Activated CD4-positive, alpha-beta T cell treated with anti-CD3 and anti-CD28 coated beads, Interleukin-10, Interleukin-2, amounts not matched to agents 100 ng/mL and 50 ng/mL, durations not matched to agents 16 hours and 8 hours (primary cell): ENCODE measurements around the gene CYBC1.
"Not testable (repeated sequence)": the region's sequence is repeated elsewhere in the genome, so short reads cannot be mapped to it uniquely, and the experiment has no call there.

Source experiments
- DNase-seq: peaks from one replicate; pipeline ENCODE4 v3.0.0-alpha.2; 2020

The CYBC1 gene

DNA sequence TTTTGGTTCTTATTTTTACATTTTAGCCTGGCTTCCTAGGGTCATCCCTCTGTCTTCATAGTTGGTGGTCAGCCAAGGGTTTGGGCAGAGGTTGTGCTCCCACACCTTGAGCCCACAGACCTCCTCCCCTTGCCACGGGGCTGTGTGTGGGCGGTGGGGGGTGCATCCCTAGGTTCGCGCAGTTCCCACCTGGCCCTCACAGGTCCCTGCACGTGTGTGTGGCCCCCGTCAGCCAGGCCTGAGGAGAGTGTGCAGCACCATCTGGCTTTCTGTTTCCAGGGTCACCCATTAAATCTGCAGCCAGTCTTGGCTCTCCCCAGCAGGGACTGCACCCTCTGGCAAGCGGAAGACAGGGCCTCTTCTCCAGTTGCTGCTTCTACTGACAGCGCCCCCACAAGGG lies 18.5 kb downstream of the CYBC1 start:
- no peak for DNase-seq

DNA sequence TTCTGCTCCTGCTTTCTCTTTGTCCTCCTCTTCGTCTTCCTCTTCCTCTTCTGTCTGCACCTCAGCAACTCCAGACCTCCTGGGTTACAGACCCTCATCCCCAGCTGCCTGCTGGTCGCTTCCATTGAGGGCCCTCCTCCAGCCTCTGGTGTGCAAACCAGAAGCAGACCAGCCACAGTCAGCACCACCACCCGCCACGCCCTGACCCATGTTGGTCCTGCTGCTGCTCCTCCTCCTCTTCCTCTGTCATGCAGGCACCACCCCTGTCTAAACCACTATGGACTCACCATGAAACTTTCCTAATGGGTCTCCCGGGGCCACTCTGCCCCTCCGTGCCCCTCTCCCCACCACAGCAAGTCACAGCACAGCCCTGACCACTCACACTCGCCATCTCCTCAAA lies 20.7 kb downstream of the CYBC1 start:
- DNase-seq: no peak

DNA sequence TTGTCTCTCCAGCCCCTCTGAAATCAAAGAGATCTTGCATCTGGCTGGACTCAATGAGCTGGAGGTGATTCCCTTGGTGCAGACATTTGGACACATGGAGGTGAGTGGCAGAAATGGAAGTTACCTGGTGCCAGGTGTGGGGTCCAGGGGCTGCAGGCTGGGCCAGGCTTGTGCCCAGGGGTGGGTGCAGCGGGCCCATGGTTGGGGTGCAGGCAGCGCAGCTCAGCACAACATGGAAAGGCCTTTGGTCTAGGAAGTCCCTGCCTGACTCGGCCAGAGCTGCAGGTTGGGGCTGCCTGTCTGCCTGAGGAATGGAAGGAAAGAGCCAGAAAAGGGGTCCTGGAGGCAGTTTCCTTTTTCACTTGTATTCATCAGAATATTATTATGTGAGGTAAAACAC lies 22.0 kb downstream of the CYBC1 start:
- DNase-seq: no peak

DNA sequence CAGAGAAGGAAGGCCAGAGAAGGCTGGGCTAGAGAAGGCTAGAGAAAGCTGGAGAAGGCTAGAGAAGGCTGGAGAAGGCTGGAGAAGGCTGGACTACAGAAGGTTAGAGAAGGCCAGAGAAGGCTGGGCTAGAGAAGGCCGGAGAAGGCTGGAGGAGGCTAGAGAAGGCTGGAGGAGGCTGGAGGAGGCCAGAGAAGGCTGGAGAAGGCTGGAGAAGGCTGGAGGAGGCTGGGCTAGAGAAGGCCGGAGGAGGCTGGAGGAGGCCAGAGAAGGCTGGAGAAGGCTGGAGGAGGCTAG lies 25.7 kb downstream of the CYBC1 start:
- DNase-seq: no peak

DNA sequence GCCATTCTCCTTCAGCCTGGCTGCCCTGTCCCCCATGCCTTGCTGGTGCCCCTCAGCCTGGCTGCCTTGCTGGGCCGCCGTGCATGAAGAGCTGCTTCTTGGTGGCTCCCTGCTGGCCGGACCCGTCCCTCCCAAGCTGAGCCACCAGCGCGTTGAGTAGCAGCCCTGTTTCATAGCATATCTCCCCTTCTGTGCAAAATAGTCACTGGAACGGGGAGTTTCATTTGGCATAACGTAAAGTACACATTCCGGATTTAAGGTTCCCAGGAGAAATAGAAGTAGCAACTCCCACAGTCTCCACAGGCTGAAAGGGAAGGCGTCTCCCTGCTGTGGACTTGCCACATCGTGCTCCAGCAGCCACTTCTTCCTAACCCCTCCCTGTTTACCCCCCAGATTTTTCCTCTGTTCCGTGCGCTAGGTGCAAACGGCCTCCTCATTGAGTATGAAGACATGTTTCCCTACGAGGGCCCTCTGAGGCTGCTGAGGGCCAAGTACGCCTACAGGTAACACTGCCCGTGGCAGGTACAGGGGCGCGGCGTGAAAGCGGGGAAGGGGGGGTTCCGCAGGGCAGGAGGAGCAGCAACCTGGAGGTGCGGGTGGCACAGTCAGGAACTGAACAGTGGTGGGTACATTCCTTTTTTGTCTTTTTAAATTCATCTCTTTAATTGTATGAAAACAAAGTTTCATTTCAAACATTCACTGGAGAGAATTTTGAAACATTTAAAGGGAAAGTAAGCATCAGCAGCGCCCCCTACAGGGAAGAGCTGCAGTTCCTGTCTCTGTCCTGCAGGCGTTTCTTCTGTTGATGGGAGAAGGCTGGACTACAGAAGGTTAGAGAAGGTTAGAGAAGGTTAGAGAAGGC lies 26.3 kb downstream of the CYBC1 start:
- DNase-seq: peak; percentile 64

DNA sequence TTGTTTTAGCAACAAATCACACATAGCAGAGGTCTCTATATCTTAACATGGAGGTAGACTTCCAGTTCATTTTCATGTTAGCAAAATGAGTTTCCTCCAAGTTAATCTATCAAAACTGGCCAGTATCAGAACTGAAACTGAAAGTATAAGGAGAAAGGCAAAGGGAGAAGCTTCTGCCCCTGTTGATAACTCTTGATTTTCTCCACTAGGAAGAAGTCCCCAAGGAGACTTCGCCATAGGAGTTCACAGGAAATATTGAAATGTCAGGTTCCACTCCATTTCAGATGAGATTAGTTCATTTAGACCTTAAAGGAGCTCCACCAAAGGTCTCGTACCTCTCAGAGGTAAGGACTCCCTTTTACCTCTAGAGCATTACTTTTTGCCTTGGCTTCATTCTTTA lies 31.0 kb downstream of the CYBC1 start:
- peak; percentile 31 for DNase-seq

DNA sequence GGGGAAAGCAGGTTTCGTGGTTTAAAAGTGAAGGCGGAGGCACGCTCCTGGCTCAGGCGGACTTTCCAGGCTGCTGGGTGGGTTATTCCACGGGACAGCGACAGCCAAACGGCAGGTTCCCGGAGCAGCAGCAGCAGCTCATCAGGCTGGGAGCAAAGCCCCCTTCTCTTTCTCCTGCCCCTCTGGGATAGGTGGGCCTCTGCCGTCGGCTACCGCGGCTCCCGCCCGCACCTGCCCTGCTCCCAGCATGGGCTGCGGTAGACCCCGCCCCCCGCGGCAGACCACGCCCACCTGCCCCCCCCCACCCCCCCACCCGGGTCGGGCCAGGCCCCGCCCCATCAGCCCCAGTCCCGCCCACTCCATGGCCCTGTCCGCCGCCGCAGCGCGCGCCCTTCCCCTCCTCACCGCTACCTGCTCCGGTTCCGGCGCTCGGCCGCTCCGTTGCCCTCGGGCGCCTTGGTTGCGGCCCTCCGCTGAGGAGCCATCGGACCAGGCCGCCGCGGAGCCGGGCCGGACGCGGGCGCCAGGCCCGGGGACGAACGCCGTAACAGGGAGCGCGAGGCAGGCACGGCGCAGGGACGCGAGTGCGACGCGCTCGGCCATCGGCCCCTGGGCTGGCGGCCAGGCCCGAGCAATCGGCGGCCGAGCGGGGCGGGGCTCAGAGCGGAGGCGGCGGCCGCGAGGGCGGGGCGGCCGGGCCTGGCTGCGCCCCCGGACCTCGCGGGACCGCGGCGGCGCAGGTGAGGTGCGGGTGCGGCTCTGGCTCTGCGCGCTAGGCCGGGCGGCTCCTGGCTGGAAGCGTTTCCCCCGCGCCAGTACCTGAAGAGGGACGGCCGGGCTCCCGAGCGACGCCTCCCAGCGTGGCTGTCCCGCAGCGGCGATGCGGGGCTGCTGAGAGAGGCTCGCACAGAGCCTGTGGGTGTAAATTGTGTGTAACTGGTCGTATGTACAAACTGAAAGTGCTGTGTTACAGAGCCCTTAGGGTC lies 32.3 kb downstream of the CYBC1 start, which contains the start of the genes HEXD and OGFOD3:
Gene HEXD, plus strand, starts transcription at position 347 of the 986 bp plus-strand sequence. CDS start 1,453 bp downstream, outside the sequence.
Gene OGFOD3, minus strand, starts transcription at position 586 of the 986 bp plus-strand sequence. Its CDS starts 101 bp downstream, at position 485.
- peak; percentile 88 for DNase-seq

DNA sequence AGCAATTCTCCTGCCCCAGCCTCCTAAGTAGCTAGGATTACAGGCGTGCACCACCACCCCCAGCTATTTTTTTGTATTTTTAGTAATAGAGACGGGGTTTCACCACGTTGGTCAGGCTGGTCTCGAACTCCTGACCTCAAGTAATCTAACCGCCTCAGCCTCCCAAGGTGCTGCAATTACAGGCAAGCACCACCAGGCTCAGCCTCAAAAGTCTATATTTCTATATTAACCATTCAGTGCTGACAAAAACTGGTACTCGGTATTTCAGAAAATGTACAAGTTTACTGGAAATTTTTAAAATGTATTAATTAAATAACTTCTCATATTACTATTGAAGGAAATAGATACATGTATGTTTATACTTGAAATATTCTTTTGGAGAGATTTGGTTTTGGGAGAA lies 33.8 kb downstream of the CYBC1 start:
- DNase-seq: no peak

DNA sequence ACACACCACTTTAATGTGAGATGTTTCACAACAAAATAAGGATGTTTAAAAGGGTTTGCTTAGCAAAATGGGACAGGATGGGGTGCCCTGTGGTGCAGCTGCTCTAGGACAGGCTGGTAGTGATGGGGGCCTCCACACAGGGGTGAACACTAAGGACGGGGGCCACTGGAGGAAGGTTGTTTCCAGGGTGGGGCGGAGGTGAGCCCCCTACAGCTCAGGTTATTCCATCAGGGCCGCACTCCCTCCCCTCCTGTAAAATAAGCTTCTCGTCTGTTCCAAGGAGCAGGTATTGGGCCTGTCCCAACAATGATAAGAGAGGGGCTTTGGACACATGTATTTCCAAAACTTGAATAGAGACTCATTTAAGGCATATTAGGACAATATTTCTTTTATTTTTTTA lies 34.3 kb downstream of the CYBC1 start:
- no peak for DNase-seq

DNA sequence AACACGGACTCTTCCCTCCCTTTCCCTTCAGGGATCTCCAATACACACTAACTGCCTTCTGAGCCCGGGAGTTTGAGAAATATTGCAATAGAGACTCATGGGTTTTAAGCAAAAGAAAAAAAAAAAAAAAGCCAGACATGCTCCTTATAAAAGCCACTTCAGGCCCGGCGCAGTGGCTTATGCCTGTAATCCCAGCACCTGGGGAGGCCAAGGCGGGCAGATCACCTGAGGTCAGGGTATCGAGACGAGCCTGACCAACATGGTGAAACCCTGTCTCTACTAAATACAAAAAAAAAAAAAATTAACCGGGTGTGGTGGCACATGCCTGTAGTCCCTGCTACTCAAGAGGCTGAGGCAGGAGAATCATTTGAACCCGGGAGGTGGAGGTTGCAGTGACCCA lies 34.8 kb downstream of the CYBC1 start:
- DNase-seq: no peak

DNA sequence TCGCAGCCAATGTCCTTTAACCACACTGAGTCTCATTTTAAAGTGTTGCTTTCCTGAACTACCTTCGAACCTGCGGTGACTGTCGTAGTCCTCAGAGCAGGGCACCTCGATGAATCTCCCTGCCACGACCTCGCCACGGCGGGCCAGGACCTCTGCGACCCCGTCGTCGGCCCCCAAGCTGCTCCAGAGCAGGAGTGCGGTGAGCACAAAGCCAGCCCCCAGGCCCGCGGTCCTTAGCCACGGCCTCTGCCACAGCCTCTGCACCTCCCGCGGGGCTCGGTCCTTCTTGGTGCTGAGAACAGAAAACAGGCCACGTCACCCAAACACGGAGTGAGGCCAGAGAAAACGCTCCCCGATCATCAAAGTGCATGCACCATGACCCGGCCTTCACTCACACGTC lies 35.2 kb downstream of the CYBC1 start:
- no peak for DNase-seq

DNA sequence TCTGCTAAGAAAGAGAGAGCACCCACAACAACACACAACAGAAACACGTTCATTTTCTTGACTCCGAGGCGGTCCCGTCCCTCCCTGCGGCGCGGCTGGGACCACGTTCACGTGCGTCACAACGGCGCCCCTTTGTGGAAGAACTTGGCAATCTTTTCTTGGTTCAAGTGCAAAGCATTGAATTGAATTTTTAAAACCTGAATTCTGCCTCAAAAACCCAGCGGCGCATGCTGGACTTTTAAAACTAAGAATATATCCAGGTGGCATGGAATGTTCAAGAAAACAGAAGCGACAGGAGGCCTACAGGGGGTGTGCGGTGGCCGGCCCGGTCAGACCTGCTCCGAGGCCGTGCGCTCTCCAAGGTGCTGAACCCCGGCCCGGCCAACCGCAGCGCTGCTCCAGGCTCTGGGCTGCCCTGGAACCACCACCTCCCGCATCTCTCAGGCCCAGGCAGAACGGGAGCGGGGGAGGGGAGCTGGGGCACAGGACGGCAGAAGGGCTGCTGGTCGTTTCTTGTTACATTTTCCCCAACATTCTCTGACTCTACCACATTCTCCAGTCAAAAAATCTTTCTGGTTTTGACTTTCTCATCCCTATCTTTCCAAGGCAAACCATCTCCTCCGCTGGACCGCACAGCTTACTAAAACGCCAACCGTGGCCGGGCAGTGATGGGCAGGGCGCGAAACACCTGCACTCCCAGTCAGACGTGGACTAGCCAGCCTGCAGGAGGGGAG lies 35.8 kb downstream of the CYBC1 start:
- DNase-seq: peak; percentile 78

DNA sequence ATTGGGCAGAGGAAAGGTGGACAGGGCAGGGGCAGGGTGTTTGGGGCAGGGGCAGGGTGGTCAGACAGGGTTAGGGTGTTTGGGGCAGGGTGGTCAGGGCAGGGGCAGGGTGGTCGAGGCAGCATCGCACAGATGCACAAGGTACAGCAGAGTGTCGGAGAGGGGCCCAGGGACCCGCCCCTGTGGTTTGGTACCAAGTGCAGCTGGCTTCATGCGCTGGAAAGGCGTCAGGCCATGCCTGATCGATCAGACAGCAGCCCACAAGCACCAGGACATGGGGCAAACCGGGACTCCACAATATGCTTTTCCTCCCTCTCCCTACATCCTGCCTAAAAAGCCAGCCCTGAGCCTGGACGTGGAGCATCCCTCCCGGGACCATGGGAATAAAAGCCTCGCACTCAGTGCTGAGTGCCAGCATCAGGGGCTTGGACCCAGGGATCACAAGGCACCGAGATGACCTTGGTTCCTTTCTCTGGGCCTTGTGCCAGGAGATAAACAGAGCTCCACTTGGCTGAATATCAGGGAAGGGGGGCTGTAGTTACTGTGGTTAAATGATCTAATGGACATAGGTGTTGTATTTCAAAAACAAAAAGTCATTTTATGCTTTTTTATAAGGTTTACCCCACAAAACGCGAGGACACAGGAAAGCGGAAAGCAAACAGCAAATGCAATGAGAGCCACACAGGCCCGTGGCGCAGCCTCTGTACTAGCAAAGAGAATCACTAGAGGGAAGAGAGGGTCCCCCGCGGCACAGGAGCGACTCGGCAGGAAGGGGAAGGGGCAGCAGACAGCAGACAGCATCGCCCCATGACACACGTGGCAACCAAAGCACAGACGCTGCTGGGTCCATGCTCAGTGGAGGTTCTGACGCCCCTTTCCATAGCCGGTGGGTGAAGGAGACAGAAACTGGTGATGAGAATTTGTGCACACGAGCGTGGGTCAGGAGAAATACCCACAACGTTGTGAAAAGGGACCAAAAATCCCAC lies 37.7 kb downstream of the CYBC1 start:
- DNase-seq: no peak

DNA sequence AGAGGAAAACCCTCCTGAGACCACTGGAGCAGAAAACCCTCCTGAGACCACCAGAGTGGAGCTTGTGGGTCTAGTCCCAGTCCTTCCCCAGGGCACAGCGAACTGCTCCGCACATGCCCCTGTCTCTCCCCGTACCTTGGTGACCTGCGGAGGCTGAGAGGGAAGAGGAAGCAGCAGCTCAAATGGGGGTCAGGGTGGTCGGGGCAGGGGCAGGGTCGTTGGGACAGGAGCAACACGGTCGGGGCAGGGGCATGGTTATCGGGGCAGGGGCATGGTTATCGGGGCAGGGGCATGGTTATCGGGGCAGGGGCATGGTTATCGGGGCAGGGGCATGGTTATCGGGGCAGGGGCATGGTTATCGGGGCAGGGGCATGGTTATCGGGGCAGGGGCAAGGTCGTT lies 38.5 kb downstream of the CYBC1 start:
- DNase-seq: not testable (repeated sequence)

DNA sequence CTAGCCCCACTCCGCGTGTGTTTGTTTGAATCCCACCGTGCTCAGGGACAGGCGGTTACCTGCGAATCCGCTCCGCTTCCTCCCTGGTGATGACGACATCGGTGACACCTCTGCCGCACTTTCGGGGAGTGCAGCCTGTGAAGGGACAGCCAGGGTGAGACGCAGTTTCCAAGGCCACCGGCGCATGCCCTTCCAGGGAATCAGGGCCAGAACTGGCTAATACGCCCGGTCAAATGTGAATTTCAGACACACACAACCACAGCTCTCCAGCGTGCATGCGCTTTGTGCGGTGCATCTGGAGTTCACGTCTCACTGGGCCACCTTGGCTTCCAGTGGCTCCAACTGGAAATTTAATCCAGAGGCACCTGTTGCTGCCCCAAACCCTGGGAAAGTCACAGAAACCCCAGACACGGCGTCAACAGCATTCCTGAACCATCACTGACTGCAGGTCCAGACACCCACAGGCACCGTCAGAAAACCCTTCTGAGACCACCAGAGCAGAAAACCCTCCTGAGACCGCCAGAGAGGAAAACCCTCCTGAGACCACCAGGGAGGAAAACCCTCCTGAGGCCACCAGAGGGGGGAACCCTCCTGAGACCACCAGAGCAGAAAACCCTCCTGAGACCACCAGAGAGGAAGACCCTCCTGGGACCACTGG lies 39.0 kb downstream of the CYBC1 start:
- DNase-seq: no peak

DNA sequence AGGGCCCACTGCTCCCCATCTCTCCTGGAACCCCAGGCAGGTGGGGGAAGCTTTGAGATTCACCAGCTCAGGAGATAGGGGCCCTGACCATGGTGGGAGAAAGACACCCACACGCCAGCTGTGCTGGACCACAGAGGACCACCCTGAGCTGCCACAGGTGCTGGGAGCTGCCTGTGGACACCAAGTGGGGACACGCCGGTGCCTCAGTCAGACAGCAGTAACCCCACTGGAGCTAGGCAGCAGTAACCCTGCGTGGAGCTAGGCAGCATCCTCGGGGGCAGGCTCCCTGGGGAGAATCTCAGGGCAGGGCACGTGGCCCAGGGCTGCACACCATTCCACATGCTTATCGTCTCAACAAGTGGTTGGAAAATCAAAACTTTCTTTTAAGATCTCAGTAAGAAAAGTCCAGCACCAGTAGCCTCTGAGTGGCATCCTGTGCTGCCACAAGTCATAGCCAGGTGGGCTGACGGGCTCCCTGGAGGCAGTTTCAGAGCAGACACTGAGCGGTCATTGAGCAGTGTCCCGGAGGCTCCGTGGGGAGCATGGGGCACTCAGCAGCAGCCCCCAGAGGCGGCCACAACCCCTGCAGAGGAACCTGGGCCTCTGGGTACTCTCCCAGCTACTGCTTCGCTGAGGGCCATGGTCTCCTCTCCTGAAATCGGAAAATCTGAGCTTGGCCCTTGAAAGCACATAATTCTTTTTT lies 40.4 kb downstream of the CYBC1 start:
- no peak for DNase-seq

DNA sequence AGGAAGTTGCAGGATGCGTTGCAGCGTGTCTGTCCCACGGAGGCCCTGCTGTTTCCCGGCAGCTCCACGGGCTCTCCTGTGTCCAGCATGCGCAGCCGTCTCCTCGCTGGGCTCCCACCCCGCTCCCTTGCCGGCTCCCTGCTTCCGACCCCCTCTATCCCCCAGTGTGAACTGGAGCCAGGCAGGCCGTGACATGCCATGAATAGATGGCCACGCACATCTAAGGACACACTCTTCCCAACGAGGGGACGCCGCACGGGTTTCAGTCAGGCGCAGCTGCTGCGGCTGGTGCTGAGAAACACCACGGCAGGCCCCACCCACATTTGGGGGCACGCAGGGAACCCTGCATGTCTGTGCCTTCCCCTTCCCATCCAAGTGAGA lies 41.6 kb downstream of the CYBC1 start:
- DNase-seq: no peak

DNA sequence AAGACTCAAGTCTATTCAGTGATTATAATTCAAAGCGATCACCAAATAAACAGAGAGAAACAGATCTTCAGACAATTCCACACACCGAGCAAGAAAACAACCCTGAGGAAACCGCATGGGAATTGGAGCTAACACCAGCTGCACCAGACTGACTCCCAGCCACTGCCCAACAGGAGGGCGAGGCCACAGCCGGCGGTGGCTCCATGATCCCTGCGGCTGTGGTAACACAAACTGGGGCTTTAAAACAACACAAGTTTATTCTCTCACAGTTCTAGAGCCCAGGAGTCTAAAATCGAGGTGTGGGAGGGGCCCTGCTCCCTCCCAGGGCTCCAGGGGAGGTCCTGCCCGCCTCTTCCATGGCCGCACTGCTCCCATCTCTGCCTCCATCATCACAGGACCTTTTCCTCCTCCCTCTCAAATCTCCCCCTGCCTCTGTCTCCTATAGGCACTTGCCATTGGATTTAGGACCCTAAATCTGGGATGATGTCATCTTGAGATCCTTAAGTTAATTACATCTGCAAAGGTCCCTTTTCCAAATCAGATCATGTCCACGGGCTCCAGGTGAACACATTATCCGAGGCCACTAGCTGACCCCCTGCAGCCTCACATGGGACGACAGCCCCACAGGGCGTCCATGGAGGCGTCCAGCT lies 42.1 kb downstream of the CYBC1 start:
- DNase-seq: no peak

DNA sequence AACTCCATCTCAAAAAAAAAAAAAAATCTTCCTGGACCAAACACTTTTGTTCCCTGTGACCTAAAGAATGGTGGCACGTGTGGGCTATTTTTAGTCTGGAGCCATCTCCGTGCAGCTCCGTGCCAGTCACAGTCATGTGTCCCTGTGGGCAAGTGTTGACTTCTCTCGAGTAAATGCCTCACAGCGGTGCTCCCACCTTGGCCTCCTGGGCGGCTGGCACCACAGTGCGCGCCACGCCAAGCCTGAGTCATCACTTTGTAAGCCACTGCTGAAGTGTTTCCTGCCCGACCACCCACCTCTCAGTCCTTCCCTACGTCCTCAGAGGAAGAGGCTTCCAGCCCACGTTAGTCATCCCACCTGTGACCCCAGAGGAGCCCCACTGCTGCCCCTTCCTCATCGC lies 43.3 kb downstream of the CYBC1 start:
- peak; percentile 10 for DNase-seq

DNA sequence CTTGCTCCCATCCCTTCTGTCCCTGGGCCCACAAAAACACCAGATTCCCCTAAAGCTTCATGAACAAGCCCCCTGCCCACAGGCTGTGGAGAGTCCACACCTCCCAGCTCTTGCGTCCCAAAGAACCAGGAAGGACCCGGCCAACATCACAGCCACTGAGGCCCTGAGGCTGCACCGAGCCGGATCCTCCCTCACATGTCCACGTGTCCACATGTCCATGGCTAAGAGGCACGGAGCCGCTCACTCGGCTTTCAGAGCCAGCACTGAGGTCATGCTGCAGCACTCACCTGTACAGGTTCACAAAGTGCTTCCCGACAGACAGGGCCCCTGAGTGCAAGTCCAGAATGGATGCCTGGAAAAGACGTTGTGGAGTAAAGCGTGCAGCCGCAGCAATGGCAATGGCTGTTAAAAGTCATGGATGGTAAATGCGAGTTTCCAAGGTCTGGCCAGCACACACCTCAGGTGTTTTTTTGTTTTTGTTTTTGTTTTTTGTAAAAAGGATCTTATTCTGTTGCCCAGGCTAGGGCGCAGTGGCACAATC lies 44.4 kb downstream of the CYBC1 start:
- DNase-seq: no peak
